H1 (cell line): ENCODE results near the gene TRAF4. TPM values are rescaled to one million over a fixed set of nuclear protein-coding genes. Genes with fewer than 3 reads are reported as not detected.

Experiments
- PHF8 ChIP-seq: fragments of 200-600 bp; sonication (generic); conservative IDR thresholded peaks from 2 replicates; pipeline ENCODE4 v1.7.1; 2012; ENCODE audit warnings: low read depth, mild to moderate bottlenecking, inconsistent platforms, low read length, moderate library complexity
- polyA plus RNA-seq, 7 experiments: library from polyadenylated mRNA; depleted of rRNA in 3 of 7; stranded (reverse) in 5 of 7; unstranded in 2 of 7; fragments of >200 nt in 5 of 7; fragments of 200-250 nt in 2 of 7; gene quantifications; 1 replicate in 5 of 7; 2 replicates in 1 of 7; 4 replicates in 1 of 7; pipeline versions ENCODE4 v1.2.1 to v1.2.3, GENCODE V29; 2011 to 2013; ENCODE audit warnings: missing spikeins in 2 of 7, mixed read lengths in 2 of 7
- small RNA-seq: library from polyadenylated mRNA; stranded (forward); fragments of <200 nt; extraction: miRNeasy Mini kit (QIAGEN cat#:217004); gene quantifications from one replicate; pipeline ENCODE3, GENCODE V24; 2013; ENCODE audit not compliant: insufficient read depth
- total RNA-seq: library from RNA; stranded (reverse); fragmentation: NEBNext Ultra II Directional; extraction: Animal tissue kit (Norgen Biotek cat#: 25700); gene quantifications from 2 replicates; pipeline ENCODE4 v1.2.1, GENCODE V29; 2021
- TF ChIP-seq, protein P1 (sequence below): IDR thresholded peaks from 2 replicates; pipeline ENCODE4 v1.6.1; 2012; ENCODE audit warnings: inconsistent platforms

The TRAF4 gene
- total and polyA plus RNA-seq, 2 of the 8 experiments (the other 6 are each of a cell fraction or from before 2014, with no cell fraction given): 167 to 170 TPM

DNA sequence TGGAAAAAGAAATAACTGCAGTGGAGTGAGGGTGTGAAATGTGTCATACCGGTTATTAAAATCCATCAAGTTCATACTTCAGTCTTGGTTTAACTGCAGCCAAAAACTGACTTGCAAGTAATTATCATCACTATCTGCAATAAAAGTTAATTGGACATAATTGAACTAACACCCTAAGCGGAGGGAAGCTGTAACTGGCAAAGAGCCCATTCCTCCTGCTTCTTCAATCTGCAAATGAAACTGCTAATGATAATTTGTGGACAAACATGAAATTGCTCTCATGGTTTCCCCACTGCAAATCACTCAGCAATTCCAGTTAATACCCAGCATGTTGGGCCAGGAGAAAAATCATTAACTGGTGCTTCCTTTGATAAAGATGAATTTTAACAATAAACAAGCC is 52.3 kb downstream of the TRAF4 start (continued):
- TF ChIP-seq PHF8: no peak
- TF ChIP-seq, protein P1, sequence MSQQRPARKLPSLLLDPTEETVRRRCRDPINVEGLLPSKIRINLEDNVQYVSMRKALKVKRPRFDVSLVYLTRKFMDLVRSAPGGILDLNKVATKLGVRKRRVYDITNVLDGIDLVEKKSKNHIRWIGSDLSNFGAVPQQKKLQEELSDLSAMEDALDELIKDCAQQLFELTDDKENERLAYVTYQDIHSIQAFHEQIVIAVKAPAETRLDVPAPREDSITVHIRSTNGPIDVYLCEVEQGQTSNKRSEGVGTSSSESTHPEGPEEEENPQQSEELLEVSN: no peak

Small RNA genes lying within 50 kb of the gene (small RNA-seq; reads per million reads assigned to genes)
- gene SNORD42A (not detected), gene SNORD42B (1.7 reads per million, percentile 6 among the genes with 10 or more reads in this experiment), gene SNORD4A (not detected), gene SNORD4B (not detected)

Other genes starting within 250 kb of the TRAF4 start
- gene FOXN1, start 237.7 kb upstream of the TRAF4 start, total RNA-seq: not detected in 2 replicates
- gene FOXN1, start 237.7 kb upstream of the TRAF4 start, polyA plus RNA-seq (2011; rRNA removed): not detected in 2 replicates
- 43.5 and 44.1 TPM in 2 replicates for gene UNC119, start 191.4 kb upstream of the TRAF4 start, total RNA-seq
- gene UNC119, start 191.4 kb upstream of the TRAF4 start, polyA plus RNA-seq (2011; rRNA removed): 94.4 and 122 TPM in 2 replicates
- 47.4 and 50.6 TPM in 2 replicates for gene PIGS, start 172.5 kb upstream of the TRAF4 start, total RNA-seq
- 44.3 and 72.7 TPM in 2 replicates for gene PIGS, start 172.5 kb upstream of the TRAF4 start, polyA plus RNA-seq (2011; rRNA removed)
- 51.3 and 51.6 TPM in 2 replicates for gene ALDOC, start 167.1 kb upstream of the TRAF4 start, total RNA-seq
- gene ALDOC, start 167.1 kb upstream of the TRAF4 start, polyA plus RNA-seq (2011; rRNA removed): 103 and 134 TPM in 2 replicates
- gene SPAG5, start 145.0 kb upstream of the TRAF4 start, total RNA-seq: 115 and 129 TPM in 2 replicates
- 51.7 and 57.1 TPM in 2 replicates for gene SPAG5, start 145.0 kb upstream of the TRAF4 start, polyA plus RNA-seq (2011; rRNA removed)
- gene RSKR, start 129.8 kb upstream of the TRAF4 start, total RNA-seq: 21.1 and 24.1 TPM in 2 replicates
- 26.9 and 28.5 TPM in 2 replicates for gene RSKR, start 129.8 kb upstream of the TRAF4 start, polyA plus RNA-seq (2011; rRNA removed)
- 123 and 140 TPM in 2 replicates for gene BLTP2, start 98.9 kb upstream of the TRAF4 start, total RNA-seq
- 80.9 and 94.9 TPM in 2 replicates for gene BLTP2, start 98.9 kb upstream of the TRAF4 start, polyA plus RNA-seq (2011; rRNA removed)
- gene SDF2, start 82.1 kb upstream of the TRAF4 start, total RNA-seq: 43.6 and 44.8 TPM in 2 replicates
- gene SDF2, start 82.1 kb upstream of the TRAF4 start, polyA plus RNA-seq (2011; rRNA removed): 48.0 and 65.4 TPM in 2 replicates
- 59.9 and 62.4 TPM in 2 replicates for gene SUPT6H, start 81.8 kb upstream of the TRAF4 start, total RNA-seq
- 32.0 and 35.7 TPM in 2 replicates for gene SUPT6H, start 81.8 kb upstream of the TRAF4 start, polyA plus RNA-seq (2011; rRNA removed)
- 17.8 and 21.2 TPM in 2 replicates for gene PROCA1, start 32.1 kb upstream of the TRAF4 start, total RNA-seq
- gene PROCA1, start 32.1 kb upstream of the TRAF4 start, polyA plus RNA-seq (2011; rRNA removed): 26.3 and 42.3 TPM in 2 replicates
- gene RAB34, start 26.1 kb upstream of the TRAF4 start, total RNA-seq: 236 and 237 TPM in 2 replicates
- 305 and 317 TPM in 2 replicates for gene RAB34, start 26.1 kb upstream of the TRAF4 start, polyA plus RNA-seq (2011; rRNA removed)
- gene RPL23A, start 24.0 kb upstream of the TRAF4 start, total RNA-seq: 2,145 and 2,163 TPM in 2 replicates
- 884 and 1,227 TPM in 2 replicates for gene RPL23A, start 24.0 kb upstream of the TRAF4 start, polyA plus RNA-seq (2011; rRNA removed)
- gene TLCD1, start 17.8 kb upstream of the TRAF4 start, total RNA-seq: 40.7 and 45.3 TPM in 2 replicates
- 101 and 128 TPM in 2 replicates for gene TLCD1, start 17.8 kb upstream of the TRAF4 start, polyA plus RNA-seq (2011; rRNA removed)
- gene NEK8, start 15.2 kb upstream of the TRAF4 start, total RNA-seq: 14.9 and 16.8 TPM in 2 replicates
- gene NEK8, start 15.2 kb upstream of the TRAF4 start, polyA plus RNA-seq (2011; rRNA removed): 23.3 and 23.4 TPM in 2 replicates
- 81.7 and 86.6 TPM in 2 replicates for gene FAM222B, start 98.8 kb downstream of the TRAF4 start, total RNA-seq
- gene FAM222B, start 98.8 kb downstream of the TRAF4 start, polyA plus RNA-seq (2011; rRNA removed): 42.1 and 63.9 TPM in 2 replicates
- gene ERAL1, start 111.0 kb downstream of the TRAF4 start, total RNA-seq: 67.8 and 77.1 TPM in 2 replicates
- gene ERAL1, start 111.0 kb downstream of the TRAF4 start, polyA plus RNA-seq (2011; rRNA removed): 122 and 143 TPM in 2 replicates
- 116 and 121 TPM in 2 replicates for gene FLOT2, start 153.7 kb downstream of the TRAF4 start, total RNA-seq
- gene FLOT2, start 153.7 kb downstream of the TRAF4 start, polyA plus RNA-seq (2011; rRNA removed): 189 and 209 TPM in 2 replicates
- gene DHRS13, start 159.1 kb downstream of the TRAF4 start, total RNA-seq: 22.1 and 23.7 TPM in 2 replicates
- 30.0 and 33.9 TPM in 2 replicates for gene DHRS13, start 159.1 kb downstream of the TRAF4 start, polyA plus RNA-seq (2011; rRNA removed)
- 57.7 and 65.7 TPM in 2 replicates for gene PHF12, start 207.5 kb downstream of the TRAF4 start, total RNA-seq
- gene PHF12, start 207.5 kb downstream of the TRAF4 start, polyA plus RNA-seq (2011; rRNA removed): 38.8 and 74.8 TPM in 2 replicates